DOHH2 (cell line): ENCODE measurements around the gene COX7A2.

Experiments used
- CTCF ChIP-seq: fragments of 200-600 bp; sonication (generic); IDR thresholded peaks from one replicate; pipeline ENCODE4 v1.5.1; 2014; ENCODE audit warnings: antibody characterized with exemption, mild to moderate bottlenecking, low read depth, low read length; ENCODE audit not compliant: poor library complexity, severe bottlenecking
- EZH2phosphoT487 ChIP-seq: fragments of 200-600 bp; sonication (generic); IDR thresholded peaks from 2 replicates; pipeline ENCODE4 v1.6.1; 2017; ENCODE audit warnings: borderline replicate concordance, mild to moderate bottlenecking, antibody characterized with exemption, low read length, moderate library complexity, mixed read lengths

- TF ChIP-seq CTCF (no peak), EZH2phosphoT487 (no peak)
These were observed 22.5 kb downstream of the COX7A2 start for GRCh38 chr6:75221116-75221515.
